Astrocyte of the spinal cord (primary cell): ENCODE results near the gene GABPB2.

Source experiments
- DNase-seq: peaks from one replicate; pipeline ENCODE4 v3.0.0; 2011; ENCODE audit warnings: low read depth, low spot score
- H3K4me3 ChIP-seq: 2 replicates; pipeline ENCODE4 v1.5.1; 2011; ENCODE audit warnings: low read depth, mild to moderate bottlenecking, low read length, moderate library complexity
- CTCF ChIP-seq: IDR thresholded peaks from 2 replicates; pipeline ENCODE4 v1.5.1; 2012; ENCODE audit warnings: low read depth, mild to moderate bottlenecking, low read length, inconsistent platforms
- in situ Hi-C: cut with HindIII; loops from 2 replicates; pipeline ENCODE4 v1.10.0; 2017; ENCODE audit warnings: low sequenced_read_pairs

Gene GABPB2

GRCh38 chr1:151165738-151166504 lies 95.4 kb downstream of the GABPB2 start, which contains the start of the genes LYSMD1 and SCNM1:
LYSMD1 (minus strand) TSS chr1:151165902; CDS start chr1:151165258, 644 bp downstream.
SCNM1 (plus strand) TSS chr1:151166144; CDS start chr1:151166153, 9 bp downstream.
- DNase-seq, result peak; percentile 99
- TF ChIP-seq CTCF, result no peak
- H3K4me3 ChIP-seq, result peak within 1 kb of the TSS; percentile 92
- in situ Hi-C loops, result no loop called here

- in situ Hi-C loops, result no loop called here
- TF ChIP-seq CTCF, result no peak
- H3K4me3 ChIP-seq, result peak overlapping the region; percentile 92
- peak; percentile 69 for DNase-seq
Measured at GRCh38 chr1:151166505-151166956, 96.0 kb downstream of the GABPB2 start.

- in situ Hi-C loops, result no loop called here
- TF ChIP-seq CTCF, result no peak
- peak overlapping the region; percentile 92 for H3K4me3 ChIP-seq
- DNase-seq, result no peak
Measured at GRCh38 chr1:151167116-151167515, 96.6 kb downstream of the GABPB2 start.

- TF ChIP-seq CTCF, result no peak
- H3K4me3 ChIP-seq, result no peak overlapping the region
- in situ Hi-C loops, result no loop called here
- no peak for DNase-seq
Measured at GRCh38 chr1:151171190-151171589, 100.6 kb downstream of the GABPB2 start.
